ENCODE data around the gene OCSTAMP. TPM values are rescaled to one million over a fixed set of nuclear protein-coding genes. Genes with fewer than 3 reads are reported as not detected.

OCSTAMP gene
- total and polyA plus RNA-seq, 2 experiments from 2014 or later = 0.32 to 0.45 TPM

- H3K27ac Mint-ChIP-seq = no peak overlapping the region
- Histone ChIP-seq H3K4me1 (ENCODE audit: insufficient read depth) (peaks cover 20% of the 10 kb centered on the region; the same call in 1 of the 2 replicates), H4K20me1 (replicated peaks; ENCODE audit: insufficient read depth) (no peaks in the 10 kb centered on the region), H3K9me2 (ENCODE audit: insufficient read depth) (no peaks in the 10 kb centered on the region), H3K36me3 (ENCODE audit: insufficient read depth) (no peaks in the 10 kb centered on the region), H3K4me2 (no peak overlapping the region), H2AFZ (peak overlapping the region; percentile 16; the same call in 1 of the 2 replicates), H3K4me3 (no peak overlapping the region), H3K79me2 (replicated peaks; ENCODE audit: insufficient read depth) (no peaks in the 10 kb centered on the region), H3F3A (replicated peaks; ENCODE audit: low read depth) (no peaks in the 10 kb centered on the region), H3K27ac (ENCODE audit: low read depth) (no peak overlapping the region), H3K27me3 (ENCODE audit: insufficient read depth) (no peaks in the 10 kb centered on the region)
- TF ChIP-seq, protein P1, sequence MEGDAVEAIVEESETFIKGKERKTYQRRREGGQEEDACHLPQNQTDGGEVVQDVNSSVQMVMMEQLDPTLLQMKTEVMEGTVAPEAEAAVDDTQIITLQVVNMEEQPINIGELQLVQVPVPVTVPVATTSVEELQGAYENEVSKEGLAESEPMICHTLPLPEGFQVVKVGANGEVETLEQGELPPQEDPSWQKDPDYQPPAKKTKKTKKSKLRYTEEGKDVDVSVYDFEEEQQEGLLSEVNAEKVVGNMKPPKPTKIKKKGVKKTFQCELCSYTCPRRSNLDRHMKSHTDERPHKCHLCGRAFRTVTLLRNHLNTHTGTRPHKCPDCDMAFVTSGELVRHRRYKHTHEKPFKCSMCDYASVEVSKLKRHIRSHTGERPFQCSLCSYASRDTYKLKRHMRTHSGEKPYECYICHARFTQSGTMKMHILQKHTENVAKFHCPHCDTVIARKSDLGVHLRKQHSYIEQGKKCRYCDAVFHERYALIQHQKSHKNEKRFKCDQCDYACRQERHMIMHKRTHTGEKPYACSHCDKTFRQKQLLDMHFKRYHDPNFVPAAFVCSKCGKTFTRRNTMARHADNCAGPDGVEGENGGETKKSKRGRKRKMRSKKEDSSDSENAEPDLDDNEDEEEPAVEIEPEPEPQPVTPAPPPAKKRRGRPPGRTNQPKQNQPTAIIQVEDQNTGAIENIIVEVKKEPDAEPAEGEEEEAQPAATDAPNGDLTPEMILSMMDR (conservative IDR thresholded peaks at IDR 0.05; ENCODE audit: low read depth in 2 of 2) = no peak
- TF ChIP-seq EZH2phosphoT487 (IDR thresholded peaks at IDR 0.05; ENCODE audit: unreplicated experiment) = no peak
- no peak for TF ChIP-seq CREB1 (CRISPR knock-in tag; IDR thresholded peaks at IDR 0.05; ENCODE audit: low read depth)
- no peak for TF ChIP-seq JUNB (IDR thresholded peaks at IDR 0.05; ENCODE audit: unreplicated experiment)
- no peak for TF ChIP-seq ZNF114 (CRISPR knock-in tag; IDR thresholded peaks at IDR 0.05)
- TF ChIP-seq, protein P2, sequence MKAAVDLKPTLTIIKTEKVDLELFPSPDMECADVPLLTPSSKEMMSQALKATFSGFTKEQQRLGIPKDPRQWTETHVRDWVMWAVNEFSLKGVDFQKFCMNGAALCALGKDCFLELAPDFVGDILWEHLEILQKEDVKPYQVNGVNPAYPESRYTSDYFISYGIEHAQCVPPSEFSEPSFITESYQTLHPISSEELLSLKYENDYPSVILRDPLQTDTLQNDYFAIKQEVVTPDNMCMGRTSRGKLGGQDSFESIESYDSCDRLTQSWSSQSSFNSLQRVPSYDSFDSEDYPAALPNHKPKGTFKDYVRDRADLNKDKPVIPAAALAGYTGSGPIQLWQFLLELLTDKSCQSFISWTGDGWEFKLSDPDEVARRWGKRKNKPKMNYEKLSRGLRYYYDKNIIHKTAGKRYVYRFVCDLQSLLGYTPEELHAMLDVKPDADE (IDR thresholded peaks at IDR 0.05) = no peak
- no peak for TF ChIP-seq NANOG (IDR thresholded peaks at IDR 0.05; ENCODE audit: borderline replicate concordance)
- no peak for TF ChIP-seq EZH2 (IDR thresholded peaks at IDR 0.05; ENCODE audit: low read depth, unreplicated experiment)
- TF ChIP-seq POLR2AphosphoS5 (IDR thresholded peaks at IDR 0.05; ENCODE audit: low read depth) = no peak
- H3K4me3 Mint-ChIP-seq = no peak overlapping the region
- H3K27me3 Mint-ChIP-seq (ENCODE audit: insufficient read depth, low read depth, poor library complexity) = peaks cover 2% of the 10 kb centered on the region
- H3K4me1 Mint-ChIP-seq = peaks cover 9% of the 10 kb centered on the region; the same call in 1 of the 3 replicates
- no peak for ATAC-seq
- no peaks in the 10 kb centered on the region for H3K36me3 Mint-ChIP-seq (ENCODE audit: low read depth)
- no peaks in the 10 kb centered on the region for H3K9me3 Mint-ChIP-seq
- DNase-seq (ENCODE audit: low spot score) = no peak
Observed at GRCh38 chr20:46563860-46564221, 13.4 kb upstream of the OCSTAMP start.

GRCh38 chr20:46563170-46563859, 12.9 kb upstream of the OCSTAMP start:
- Histone ChIP-seq H3K79me2 (replicated peaks; ENCODE audit: insufficient read depth) (no peaks in the 10 kb centered on the region), H3K27me3 (ENCODE audit: insufficient read depth) (no peaks in the 10 kb centered on the region), H3K4me3 (peak overlapping the region; percentile 46), H2AFZ (peak overlapping the region; percentile 16), H3K36me3 (ENCODE audit: insufficient read depth) (no peaks in the 10 kb centered on the region), H4K20me1 (replicated peaks; ENCODE audit: insufficient read depth) (no peaks in the 10 kb centered on the region), H3K4me2 (peak overlapping the region; percentile 72), H3K4me1 (ENCODE audit: insufficient read depth) (peaks cover 20% of the 10 kb centered on the region; the same call in 1 of the 2 replicates), H3F3A (replicated peaks; ENCODE audit: low read depth) (no peaks in the 10 kb centered on the region), H3K27ac (ENCODE audit: low read depth) (peak overlapping the region; percentile 85), H3K9me2 (ENCODE audit: insufficient read depth) (no peaks in the 10 kb centered on the region)
- TF ChIP-seq STAT1 (IDR thresholded peaks at IDR 0.05; ENCODE audit: unreplicated experiment) (no peak), ZNF331 (CRISPR knock-in tag; IDR thresholded peaks at IDR 0.05; ENCODE audit: low read depth) (no peak)
- TF ChIP-seq, protein P1 (conservative IDR thresholded peaks at IDR 0.05; ENCODE audit: low read depth in 2 of 2) = peak; percentile 57 to 70
- TF ChIP-seq, protein P2 (IDR thresholded peaks at IDR 0.05) = no peak
- peaks cover 9% of the 10 kb centered on the region; the same call in 1 of the 3 replicates for H3K4me1 Mint-ChIP-seq
- peak; percentile 64 for ATAC-seq
- peak; percentile 70 for DNase-seq (ENCODE audit: low spot score)
- no peak overlapping the region for H3K4me3 Mint-ChIP-seq
- no peaks in the 10 kb centered on the region for H3K9me3 Mint-ChIP-seq
- no peaks in the 10 kb centered on the region for H3K36me3 Mint-ChIP-seq (ENCODE audit: low read depth)
- no peak overlapping the region for H3K27ac Mint-ChIP-seq
- peaks cover 2% of the 10 kb centered on the region for H3K27me3 Mint-ChIP-seq (ENCODE audit: insufficient read depth, low read depth, poor library complexity)

Data from GM23338 (cell line).